Brain microvascular endothelial cell (primary cell): ENCODE data around the gene ANAPC15.

Experiments used
- DNase-seq: peaks from one replicate; pipeline ENCODE4 v3.0.0-alpha.2; 2020
- H3K27ac ChIP-seq: fragments of 250-450 bp; sonication (Bioruptor Pico); 2 replicates; pipeline ENCODE4 v1.5.1; 2020; ENCODE audit warnings: mild to moderate bottlenecking, moderate library complexity
- H3K27me3 ChIP-seq: fragments of 250-450 bp; sonication (Bioruptor Pico); replicated peaks from 2 replicates; pipeline ENCODE4 v1.5.1; 2020; ENCODE audit warnings: mild to moderate bottlenecking
- H3K36me3 ChIP-seq: fragments of 250-450 bp; sonication (Bioruptor Pico); replicated peaks from 2 replicates; pipeline ENCODE4 v1.5.1; 2020; ENCODE audit warnings: mild to moderate bottlenecking
- H3K4me3 ChIP-seq: 2 replicates; pipeline ENCODE4 v1.5.1; 2011; ENCODE audit warnings: low read depth, mild to moderate bottlenecking, control low read depth, low read length, moderate library complexity
- in situ Hi-C: cut with HindIII; loops from 2 replicates; pipeline ENCODE4 v1.10.0; 2017; ENCODE audit warnings: low sequenced_read_pairs, low pct_ligation_motif_present
- TF ChIP-seq, protein P1 (sequence below): IDR thresholded peaks from 2 replicates; pipeline ENCODE4 v1.5.1; 2011; ENCODE audit warnings: low read depth, mild to moderate bottlenecking, moderate library complexity, low read length, control low read depth, inconsistent platforms; ENCODE audit errors: missing control alignments

ANAPC15 gene

DNA sequence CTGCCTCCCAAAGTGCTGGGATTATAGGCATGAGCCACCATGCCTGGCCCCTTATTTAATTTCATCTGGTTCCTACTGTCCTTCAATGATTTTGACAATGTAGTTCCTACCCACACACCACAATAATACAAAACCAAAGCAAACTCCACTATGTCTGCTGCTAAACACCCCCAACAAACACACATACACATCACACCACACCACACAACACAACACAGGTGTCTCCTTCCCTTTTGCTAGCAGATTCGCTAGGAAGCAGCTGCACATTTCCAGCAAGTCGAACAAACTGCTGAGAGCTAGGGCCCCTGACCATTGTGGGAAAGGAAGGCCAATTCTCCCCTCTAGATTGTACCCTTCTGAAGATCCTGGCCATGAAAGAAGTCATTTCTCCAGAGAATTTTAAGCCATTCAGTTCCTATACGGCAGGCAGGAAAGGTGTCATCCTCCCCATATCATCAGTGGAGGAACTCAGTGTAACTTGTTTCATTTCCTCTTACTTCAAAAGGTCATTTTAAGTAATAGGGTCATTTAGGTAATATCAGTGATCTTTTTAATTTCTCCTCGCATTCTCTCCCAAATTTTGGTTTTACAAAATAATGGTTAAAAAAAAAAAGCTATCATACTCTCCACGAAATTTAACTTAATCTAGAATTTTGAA is 50.6 kb downstream of the ANAPC15 start:
- DNase-seq, result no peak
- Histone ChIP-seq H3K27ac (no peak overlapping the region), H3K36me3 (no peaks in the 10 kb centered on the region), H3K27me3 (no peaks in the 10 kb centered on the region), H3K4me3 (no peak overlapping the region)
- in situ Hi-C loops, result no loop called here
- TF ChIP-seq, protein P1, sequence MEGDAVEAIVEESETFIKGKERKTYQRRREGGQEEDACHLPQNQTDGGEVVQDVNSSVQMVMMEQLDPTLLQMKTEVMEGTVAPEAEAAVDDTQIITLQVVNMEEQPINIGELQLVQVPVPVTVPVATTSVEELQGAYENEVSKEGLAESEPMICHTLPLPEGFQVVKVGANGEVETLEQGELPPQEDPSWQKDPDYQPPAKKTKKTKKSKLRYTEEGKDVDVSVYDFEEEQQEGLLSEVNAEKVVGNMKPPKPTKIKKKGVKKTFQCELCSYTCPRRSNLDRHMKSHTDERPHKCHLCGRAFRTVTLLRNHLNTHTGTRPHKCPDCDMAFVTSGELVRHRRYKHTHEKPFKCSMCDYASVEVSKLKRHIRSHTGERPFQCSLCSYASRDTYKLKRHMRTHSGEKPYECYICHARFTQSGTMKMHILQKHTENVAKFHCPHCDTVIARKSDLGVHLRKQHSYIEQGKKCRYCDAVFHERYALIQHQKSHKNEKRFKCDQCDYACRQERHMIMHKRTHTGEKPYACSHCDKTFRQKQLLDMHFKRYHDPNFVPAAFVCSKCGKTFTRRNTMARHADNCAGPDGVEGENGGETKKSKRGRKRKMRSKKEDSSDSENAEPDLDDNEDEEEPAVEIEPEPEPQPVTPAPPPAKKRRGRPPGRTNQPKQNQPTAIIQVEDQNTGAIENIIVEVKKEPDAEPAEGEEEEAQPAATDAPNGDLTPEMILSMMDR, result no peak
